HL-60 (cell line): ENCODE results near the gene SLC35B4.
A peak's percentile ranks its signal among the peaks of the same experiment; 100 is the strongest.

Source experiments
- DNase-seq, 2 experiments: peaks; one replicate each; pipeline ENCODE4 v3.0.0-alpha.2; 2010 to 2020; ENCODE audit warnings: low read depth in 1 of 2, low spot score in 1 of 2
- H3K27ac ChIP-seq: fragments of 250-450 bp; sonication (Bioruptor Pico); replicated peaks from 2 replicates; pipeline ENCODE4 v1.5.1; 2020; ENCODE audit warnings: mild to moderate bottlenecking, moderate library complexity
- H3K27me3 ChIP-seq: fragments of 250-450 bp; sonication (Bioruptor Pico); 2 replicates; pipeline ENCODE4 v1.5.1; 2021; ENCODE audit warnings: mild to moderate bottlenecking, moderate library complexity; ENCODE audit not compliant: insufficient read depth, poor library complexity, severe bottlenecking
- H3K4me3 ChIP-seq: replicated peaks from 2 replicates; pipeline ENCODE4 v1.5.1; 2011; ENCODE audit warnings: mild to moderate bottlenecking, control low read depth, low read length; ENCODE audit not compliant: insufficient read depth
- GABPA ChIP-seq: IDR thresholded peaks from 2 replicates; pipeline ENCODE4 v1.6.1; 2012; ENCODE audit warnings: low read depth
- POLR2AphosphoS5 ChIP-seq: IDR thresholded peaks from 2 replicates; pipeline ENCODE4 v1.6.1; 2012; ENCODE audit warnings: low read depth
- SPI1 ChIP-seq: IDR thresholded peaks from 2 replicates; pipeline ENCODE4 v1.6.1; 2012; ENCODE audit warnings: low read depth, mild to moderate bottlenecking, borderline replicate concordance
- TF ChIP-seq, protein P1 (sequence below): IDR thresholded peaks from 2 replicates; pipeline ENCODE4 v1.6.1; 2012; ENCODE audit warnings: low read depth; ENCODE audit not compliant: insufficient replicate concordance
- TF ChIP-seq, protein P2 (sequence below): IDR thresholded peaks from one replicate; pipeline ENCODE4 v1.5.1; 2011; ENCODE audit warnings: low read length, control low read depth, inconsistent platforms; ENCODE audit not compliant: insufficient read depth

Gene SLC35B4

DNA sequence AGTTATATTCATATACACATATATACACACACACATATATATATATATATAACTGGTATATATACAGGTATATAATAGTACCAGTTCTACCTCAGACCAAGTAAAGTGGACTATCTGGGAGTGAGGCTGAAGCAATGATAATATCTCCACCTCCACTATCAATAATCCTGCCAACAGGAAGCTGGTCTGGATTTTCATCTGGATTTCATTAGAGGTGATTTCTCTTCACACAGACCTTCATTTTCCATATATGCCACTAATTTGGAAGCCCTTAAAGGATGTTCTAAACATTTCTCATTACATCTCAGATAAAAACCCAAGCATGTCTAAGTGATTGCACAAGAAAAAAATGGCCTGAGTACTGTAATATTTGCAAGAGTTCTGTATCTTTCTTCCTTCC is 1.7 kb upstream of the SLC35B4 start:
- DNase-seq: no peak
- Histone ChIP-seq H3K4me3 (no peak overlapping the region), H3K27me3 (peaks cover under 1% of the 10 kb centered on the region), H3K27ac (no peak overlapping the region)
- TF ChIP-seq, protein P1, sequence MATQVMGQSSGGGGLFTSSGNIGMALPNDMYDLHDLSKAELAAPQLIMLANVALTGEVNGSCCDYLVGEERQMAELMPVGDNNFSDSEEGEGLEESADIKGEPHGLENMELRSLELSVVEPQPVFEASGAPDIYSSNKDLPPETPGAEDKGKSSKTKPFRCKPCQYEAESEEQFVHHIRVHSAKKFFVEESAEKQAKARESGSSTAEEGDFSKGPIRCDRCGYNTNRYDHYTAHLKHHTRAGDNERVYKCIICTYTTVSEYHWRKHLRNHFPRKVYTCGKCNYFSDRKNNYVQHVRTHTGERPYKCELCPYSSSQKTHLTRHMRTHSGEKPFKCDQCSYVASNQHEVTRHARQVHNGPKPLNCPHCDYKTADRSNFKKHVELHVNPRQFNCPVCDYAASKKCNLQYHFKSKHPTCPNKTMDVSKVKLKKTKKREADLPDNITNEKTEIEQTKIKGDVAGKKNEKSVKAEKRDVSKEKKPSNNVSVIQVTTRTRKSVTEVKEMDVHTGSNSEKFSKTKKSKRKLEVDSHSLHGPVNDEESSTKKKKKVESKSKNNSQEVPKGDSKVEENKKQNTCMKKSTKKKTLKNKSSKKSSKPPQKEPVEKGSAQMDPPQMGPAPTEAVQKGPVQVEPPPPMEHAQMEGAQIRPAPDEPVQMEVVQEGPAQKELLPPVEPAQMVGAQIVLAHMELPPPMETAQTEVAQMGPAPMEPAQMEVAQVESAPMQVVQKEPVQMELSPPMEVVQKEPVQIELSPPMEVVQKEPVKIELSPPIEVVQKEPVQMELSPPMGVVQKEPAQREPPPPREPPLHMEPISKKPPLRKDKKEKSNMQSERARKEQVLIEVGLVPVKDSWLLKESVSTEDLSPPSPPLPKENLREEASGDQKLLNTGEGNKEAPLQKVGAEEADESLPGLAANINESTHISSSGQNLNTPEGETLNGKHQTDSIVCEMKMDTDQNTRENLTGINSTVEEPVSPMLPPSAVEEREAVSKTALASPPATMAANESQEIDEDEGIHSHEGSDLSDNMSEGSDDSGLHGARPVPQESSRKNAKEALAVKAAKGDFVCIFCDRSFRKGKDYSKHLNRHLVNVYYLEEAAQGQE: no peak
- TF ChIP-seq GABPA: no peak
- no peak for TF ChIP-seq SPI1
- no peak for TF ChIP-seq POLR2AphosphoS5
- TF ChIP-seq, protein P2, sequence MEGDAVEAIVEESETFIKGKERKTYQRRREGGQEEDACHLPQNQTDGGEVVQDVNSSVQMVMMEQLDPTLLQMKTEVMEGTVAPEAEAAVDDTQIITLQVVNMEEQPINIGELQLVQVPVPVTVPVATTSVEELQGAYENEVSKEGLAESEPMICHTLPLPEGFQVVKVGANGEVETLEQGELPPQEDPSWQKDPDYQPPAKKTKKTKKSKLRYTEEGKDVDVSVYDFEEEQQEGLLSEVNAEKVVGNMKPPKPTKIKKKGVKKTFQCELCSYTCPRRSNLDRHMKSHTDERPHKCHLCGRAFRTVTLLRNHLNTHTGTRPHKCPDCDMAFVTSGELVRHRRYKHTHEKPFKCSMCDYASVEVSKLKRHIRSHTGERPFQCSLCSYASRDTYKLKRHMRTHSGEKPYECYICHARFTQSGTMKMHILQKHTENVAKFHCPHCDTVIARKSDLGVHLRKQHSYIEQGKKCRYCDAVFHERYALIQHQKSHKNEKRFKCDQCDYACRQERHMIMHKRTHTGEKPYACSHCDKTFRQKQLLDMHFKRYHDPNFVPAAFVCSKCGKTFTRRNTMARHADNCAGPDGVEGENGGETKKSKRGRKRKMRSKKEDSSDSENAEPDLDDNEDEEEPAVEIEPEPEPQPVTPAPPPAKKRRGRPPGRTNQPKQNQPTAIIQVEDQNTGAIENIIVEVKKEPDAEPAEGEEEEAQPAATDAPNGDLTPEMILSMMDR: no peak

DNA sequence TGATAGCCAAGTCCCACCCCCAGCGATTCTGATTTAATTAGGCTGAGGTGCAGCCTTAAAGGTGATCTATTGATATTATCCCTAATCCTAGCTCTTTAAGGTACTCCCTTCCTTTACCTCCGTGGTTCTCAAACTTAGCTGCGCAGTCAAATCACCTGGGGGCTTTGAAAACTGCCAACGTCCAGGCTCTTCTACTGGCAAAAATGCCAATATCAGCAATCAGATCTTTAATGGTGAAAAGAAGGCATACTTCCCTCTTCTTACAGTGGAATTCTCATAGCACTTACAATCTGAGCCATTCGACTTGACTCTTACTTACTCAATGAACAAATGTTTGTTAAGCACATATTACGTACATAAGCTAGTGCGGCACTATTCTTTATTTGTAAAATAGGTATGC is 704 bp upstream of the SLC35B4 start:
- DNase-seq: no peak
- H3K4me3 ChIP-seq: peak overlapping the region; percentile 85
- no peaks in the 10 kb centered on the region for H3K27me3 ChIP-seq
- TF ChIP-seq, protein P1: no peak
- TF ChIP-seq SPI1 (no peak), POLR2AphosphoS5 (no peak), GABPA (no peak)
- TF ChIP-seq, protein P2: no peak
- H3K27ac ChIP-seq: no peak overlapping the region

DNA sequence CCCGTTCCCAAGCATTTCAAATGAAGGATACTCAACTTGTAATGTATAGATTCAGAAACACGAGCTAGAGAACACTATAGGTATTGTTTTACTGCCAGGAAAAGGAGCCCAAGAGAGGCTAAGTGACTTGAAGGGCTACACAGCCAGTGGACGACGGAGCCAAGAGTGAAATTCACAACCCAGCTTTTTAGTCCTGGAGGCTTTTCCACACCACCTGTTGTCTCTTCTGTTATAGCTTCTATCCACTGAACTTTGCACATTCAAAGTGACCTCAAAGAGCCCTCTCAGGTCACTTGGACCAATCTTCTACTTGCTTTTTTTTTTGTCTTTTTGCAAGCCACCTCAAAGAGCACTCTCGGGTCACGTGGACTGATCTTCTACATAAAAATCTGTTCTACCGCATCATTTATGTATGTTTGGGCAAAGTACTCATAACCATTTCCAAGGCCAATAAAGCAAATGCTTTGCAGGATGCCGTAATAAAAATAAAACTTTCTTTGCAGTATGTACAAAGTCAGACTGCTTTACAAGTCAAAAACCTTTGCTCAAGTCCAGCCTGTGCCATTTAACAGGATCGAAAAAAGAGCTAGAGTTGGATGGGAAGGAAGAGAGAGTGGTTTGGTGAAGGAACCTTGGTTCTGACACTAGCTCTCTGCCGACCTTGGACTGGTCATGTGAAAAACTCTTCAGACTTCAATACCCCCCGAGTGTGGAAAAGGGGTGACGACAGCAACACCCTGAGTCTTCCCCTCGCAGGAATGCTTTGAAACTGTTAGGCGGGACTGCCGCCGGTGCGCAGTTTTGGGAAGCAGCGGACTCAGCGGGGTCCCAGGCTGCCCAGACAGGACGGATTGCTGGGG is 821 bp downstream of the SLC35B4 start:
- peak in 1 of 2 experiments; percentile 9 for DNase-seq
- H3K4me3 ChIP-seq: peak overlapping the region; percentile 85
- H3K27ac ChIP-seq: peak overlapping the region; percentile 74
- TF ChIP-seq SPI1: no peak
- TF ChIP-seq, protein P2: no peak
- no peak for TF ChIP-seq GABPA
- TF ChIP-seq, protein P1: no peak
- TF ChIP-seq POLR2AphosphoS5: no peak
- no peaks in the 10 kb centered on the region for H3K27me3 ChIP-seq
